GM18870 (cell line): Measurements from ENCODE around the gene CBFA2T3.

Experiments
- ATAC-seq: cut with Tn5 transposase; IDR thresholded peaks from one replicate; pipeline ENCODE4 v1.9.1; 2021; ENCODE audit warnings: moderate library complexity; ENCODE audit not compliant: unreplicated experiment

The CBFA2T3 gene

DNA sequence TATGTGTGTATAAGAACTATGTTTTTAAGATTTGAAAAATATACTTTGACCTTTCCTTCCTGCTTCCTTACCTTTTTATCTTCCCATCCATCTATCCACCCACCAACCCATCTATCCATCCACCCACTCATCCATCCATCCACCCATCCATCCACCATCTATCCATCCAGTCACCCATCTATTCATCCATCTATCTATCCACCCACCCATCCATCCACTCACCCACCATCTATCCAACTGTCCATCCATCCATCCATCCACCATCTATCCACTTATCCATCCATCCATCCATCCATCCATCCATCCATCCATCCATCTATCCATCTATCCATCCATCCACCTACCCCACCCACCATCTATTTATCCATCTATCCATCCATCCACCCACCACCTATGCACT lies 12.4 kb downstream of the CBFA2T3 start:
- ATAC-seq = no peak

- ATAC-seq = no peak
These were observed 13.4 kb downstream of the CBFA2T3 start for GRCh38 chr16:88963583-88963982.

- no peak for ATAC-seq
These were observed 14.4 kb downstream of the CBFA2T3 start for GRCh38 chr16:88962478-88963152.

- no peak for ATAC-seq
These were observed 16.0 kb downstream of the CBFA2T3 start for GRCh38 chr16:88961011-88961410.

- no peak for ATAC-seq
These were observed 16.5 kb downstream of the CBFA2T3 start for GRCh38 chr16:88960516-88960915.

GRCh38 chr16:88959022-88959421 lies 18.0 kb downstream of the CBFA2T3 start:
- ATAC-seq = no peak

- ATAC-seq = no peak
These were observed 19.0 kb downstream of the CBFA2T3 start for GRCh38 chr16:88957887-88958577.

- no peak for ATAC-seq
These were observed 19.6 kb downstream of the CBFA2T3 start for GRCh38 chr16:88957433-88957767.

DNA sequence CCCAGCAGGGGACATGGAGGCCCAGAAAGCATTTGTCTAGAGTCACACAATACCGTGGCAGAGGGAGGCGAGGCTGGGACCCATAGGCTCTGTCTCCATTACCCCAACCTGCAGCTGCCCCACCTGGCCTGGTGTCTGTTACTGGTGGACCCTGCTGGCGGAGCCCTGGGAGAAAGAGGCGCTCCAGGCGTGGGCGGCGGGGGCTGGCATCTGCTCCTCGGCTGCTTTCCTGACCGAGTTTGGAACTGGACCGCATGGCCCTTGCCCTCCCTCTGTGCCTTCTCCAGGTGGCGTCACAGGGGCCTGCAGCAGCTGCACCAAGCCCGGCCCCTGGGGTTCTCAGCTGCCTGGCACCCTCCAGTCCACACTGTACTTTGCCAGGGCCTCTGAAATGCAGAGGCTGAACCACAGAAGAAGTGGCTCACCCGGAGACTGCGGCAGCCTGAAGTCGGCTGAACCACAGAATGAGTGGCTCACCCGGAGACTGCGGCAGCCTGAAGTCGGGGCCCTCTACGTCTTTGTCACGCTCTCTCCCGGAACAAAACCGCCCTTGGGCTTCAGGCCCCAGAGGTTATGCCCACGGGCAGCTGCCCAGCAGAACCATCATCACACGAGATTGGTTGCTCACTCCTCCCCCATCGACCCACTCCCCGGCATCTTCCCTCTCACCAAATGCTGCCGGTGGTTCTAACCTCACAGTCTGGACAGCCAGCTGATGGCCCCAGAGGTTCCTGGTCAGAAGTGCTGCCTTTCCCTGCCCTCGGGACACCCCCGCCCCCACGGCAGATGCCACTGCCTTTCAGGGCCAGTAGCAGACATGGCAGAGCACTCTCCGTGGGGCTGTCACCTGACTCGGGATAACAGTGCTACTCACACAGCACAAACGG lies 20.2 kb downstream of the CBFA2T3 start:
- ATAC-seq = no peak

DNA sequence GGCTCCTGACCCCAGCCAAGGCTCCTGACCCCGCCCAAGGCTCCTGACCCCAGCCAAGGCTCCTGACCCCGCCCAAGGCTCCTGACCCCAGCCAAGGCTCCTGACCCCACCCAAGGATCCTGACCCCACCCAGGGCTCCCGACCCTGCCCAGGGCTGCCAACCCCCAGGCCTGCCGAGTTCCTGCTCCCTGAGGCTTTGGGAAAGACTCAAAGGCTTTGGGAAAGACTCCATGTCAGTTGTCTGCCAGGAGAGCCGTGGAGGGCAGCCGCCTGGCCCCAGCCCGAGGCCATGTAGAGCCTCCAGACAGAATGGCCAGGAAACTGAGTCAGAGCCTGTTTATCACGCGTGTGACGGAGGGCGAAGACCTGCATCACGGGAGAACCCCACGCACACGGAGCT lies 21.1 kb downstream of the CBFA2T3 start:
- no peak for ATAC-seq

- ATAC-seq = no peak
These were observed 23.9 kb downstream of the CBFA2T3 start for GRCh38 chr16:88953003-88953690.

- no peak for ATAC-seq
These were observed 25.0 kb downstream of the CBFA2T3 start for GRCh38 chr16:88951989-88952388.

- ATAC-seq = no peak
These were observed 25.5 kb downstream of the CBFA2T3 start for GRCh38 chr16:88951501-88951900.

GRCh38 chr16:88948781-88949490 lies 28.1 kb downstream of the CBFA2T3 start:
- no peak for ATAC-seq

- no peak for ATAC-seq
These were observed 31.5 kb downstream of the CBFA2T3 start for GRCh38 chr16:88945473-88945872.

GRCh38 chr16:88943741-88944140 lies 33.3 kb downstream of the CBFA2T3 start:
- no peak for ATAC-seq

DNA sequence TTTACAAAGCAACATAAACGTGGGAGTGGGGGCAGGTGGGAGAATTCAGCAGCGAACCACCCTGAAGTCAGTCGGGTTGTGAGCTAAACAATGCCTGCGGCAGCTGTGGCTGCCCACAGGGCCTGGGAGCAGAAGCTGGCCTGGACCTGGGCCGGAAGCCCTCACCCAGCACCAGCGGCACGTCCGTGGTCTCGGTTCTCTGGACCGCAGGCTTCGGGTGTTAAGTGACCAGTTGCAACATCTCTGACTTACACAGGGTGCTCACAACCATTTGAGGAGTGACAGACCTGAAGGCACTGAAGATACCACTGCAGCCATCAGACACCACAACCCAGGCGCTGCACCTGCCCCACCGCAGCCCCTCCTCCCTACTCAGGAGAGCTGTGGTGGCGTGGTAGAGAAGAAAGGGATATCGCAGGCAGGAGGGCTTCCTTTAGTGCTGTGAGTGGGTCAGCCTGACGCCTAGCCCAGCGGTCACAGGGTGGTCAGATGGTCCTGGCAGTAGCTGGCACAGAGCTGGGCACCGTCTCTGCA lies 33.8 kb downstream of the CBFA2T3 start:
- no peak for ATAC-seq

- ATAC-seq = no peak
These were observed 34.8 kb downstream of the CBFA2T3 start for GRCh38 chr16:88941913-88942909.
